DOHH2 (cell line): ENCODE measurements around the gene SIPA1L3.

Experiments used
- CTCF ChIP-seq: fragments of 200-600 bp; sonication (generic); IDR thresholded peaks from one replicate; pipeline ENCODE4 v1.5.1; 2014; ENCODE audit warnings: antibody characterized with exemption, mild to moderate bottlenecking, low read depth, low read length; ENCODE audit not compliant: poor library complexity, severe bottlenecking
- EZH2phosphoT487 ChIP-seq: fragments of 200-600 bp; sonication (generic); IDR thresholded peaks from 2 replicates; pipeline ENCODE4 v1.6.1; 2017; ENCODE audit warnings: borderline replicate concordance, mild to moderate bottlenecking, antibody characterized with exemption, low read length, moderate library complexity, mixed read lengths

- no peak for TF ChIP-seq CTCF
- no peak for TF ChIP-seq EZH2phosphoT487
Observed at GRCh38 chr19:38229585-38230073, 322.6 kb downstream of the SIPA1L3 start.
